Measurements from ENCODE around the gene NOL12. TPM values are rescaled to one million over a fixed set of nuclear protein-coding genes. Genes with fewer than 3 reads are reported as not detected.

Gene NOL12
- total and polyA plus RNA-seq, 4 donors: 6.9 to 16.5 (median 11.4) TPM

DNA sequence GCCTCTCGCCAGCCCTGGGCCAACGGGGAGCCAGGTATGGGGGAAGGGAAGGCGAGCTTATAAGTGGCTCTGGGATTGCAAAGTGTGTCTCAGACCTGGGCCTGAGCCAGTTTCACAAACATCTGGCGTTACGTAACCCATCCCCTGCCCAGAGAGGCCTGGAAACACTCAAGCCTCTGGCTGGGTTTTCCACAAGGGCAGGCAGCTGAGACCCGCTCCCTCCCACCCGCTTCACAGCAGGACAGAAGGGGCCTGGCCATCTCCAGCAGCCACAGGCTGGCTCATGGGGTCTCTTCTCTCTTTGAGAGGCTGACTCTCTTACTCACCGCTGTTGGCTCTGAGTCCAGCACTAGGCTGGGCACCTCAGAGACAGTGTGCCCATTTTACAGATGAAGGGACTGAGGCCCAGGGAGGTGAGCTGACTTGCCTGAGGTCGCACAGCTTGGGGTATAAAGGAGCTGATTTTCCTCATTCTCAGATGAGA, 55.2 kb downstream of the NOL12 start:
- H3K4me1 ChIP-seq (ENCODE audit: control insufficient read depth in 4 of 4, insufficient read depth in 4 of 4, low read length in 3 of 4): peaks cover 6 to 25% (median 13%) of the 10 kb centered on the region in 4 donors
- TF ChIP-seq CTCF (IDR thresholded peaks at IDR 0.05; ENCODE audit: low read depth, low read length, missing input control) (no peak), GABPA (IDR thresholded peaks at IDR 0.05 in 1 of 2, conservative IDR thresholded peaks at IDR 0.05 in 1 of 2) (peak in 1 of 2 donors; percentile 9), YY1 (IDR thresholded peaks at IDR 0.05) (no peak), HNF4G (IDR thresholded peaks at IDR 0.05) (no peak), FOXA2 (IDR thresholded peaks at IDR 0.05) (no peak), RAD21 (IDR thresholded peaks at IDR 0.05) (peak in 1 of 2 donors; percentile 34), SP1 (IDR thresholded peaks at IDR 0.05) (peak; percentile 36), EGR1 (IDR thresholded peaks at IDR 0.05; ENCODE audit: low read depth in 2 of 2) (no peak), NR2F2 (IDR thresholded peaks at IDR 0.05) (peak; percentile 16), RXRA (IDR thresholded peaks at IDR 0.05) (peak; percentile 45 to 55), TAF1 (conservative IDR thresholded peaks at IDR 0.05) (no peak), MAX (IDR thresholded peaks at IDR 0.05) (no peak), HNF4A (conservative IDR thresholded peaks at IDR 0.05) (peak; percentile 29 to 41), ZBTB33 (IDR thresholded peaks at IDR 0.05) (no peak), JUND (IDR thresholded peaks at IDR 0.05) (peak in 1 of 2 donors; percentile 8)
- TF ChIP-seq, protein P1, sequence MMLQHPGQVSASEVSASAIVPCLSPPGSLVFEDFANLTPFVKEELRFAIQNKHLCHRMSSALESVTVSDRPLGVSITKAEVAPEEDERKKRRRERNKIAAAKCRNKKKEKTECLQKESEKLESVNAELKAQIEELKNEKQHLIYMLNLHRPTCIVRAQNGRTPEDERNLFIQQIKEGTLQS (IDR thresholded peaks at IDR 0.05): no peak
- TF ChIP-seq, protein P2, sequence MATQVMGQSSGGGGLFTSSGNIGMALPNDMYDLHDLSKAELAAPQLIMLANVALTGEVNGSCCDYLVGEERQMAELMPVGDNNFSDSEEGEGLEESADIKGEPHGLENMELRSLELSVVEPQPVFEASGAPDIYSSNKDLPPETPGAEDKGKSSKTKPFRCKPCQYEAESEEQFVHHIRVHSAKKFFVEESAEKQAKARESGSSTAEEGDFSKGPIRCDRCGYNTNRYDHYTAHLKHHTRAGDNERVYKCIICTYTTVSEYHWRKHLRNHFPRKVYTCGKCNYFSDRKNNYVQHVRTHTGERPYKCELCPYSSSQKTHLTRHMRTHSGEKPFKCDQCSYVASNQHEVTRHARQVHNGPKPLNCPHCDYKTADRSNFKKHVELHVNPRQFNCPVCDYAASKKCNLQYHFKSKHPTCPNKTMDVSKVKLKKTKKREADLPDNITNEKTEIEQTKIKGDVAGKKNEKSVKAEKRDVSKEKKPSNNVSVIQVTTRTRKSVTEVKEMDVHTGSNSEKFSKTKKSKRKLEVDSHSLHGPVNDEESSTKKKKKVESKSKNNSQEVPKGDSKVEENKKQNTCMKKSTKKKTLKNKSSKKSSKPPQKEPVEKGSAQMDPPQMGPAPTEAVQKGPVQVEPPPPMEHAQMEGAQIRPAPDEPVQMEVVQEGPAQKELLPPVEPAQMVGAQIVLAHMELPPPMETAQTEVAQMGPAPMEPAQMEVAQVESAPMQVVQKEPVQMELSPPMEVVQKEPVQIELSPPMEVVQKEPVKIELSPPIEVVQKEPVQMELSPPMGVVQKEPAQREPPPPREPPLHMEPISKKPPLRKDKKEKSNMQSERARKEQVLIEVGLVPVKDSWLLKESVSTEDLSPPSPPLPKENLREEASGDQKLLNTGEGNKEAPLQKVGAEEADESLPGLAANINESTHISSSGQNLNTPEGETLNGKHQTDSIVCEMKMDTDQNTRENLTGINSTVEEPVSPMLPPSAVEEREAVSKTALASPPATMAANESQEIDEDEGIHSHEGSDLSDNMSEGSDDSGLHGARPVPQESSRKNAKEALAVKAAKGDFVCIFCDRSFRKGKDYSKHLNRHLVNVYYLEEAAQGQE (IDR thresholded peaks at IDR 0.05): no peak
- H3K9ac ChIP-seq (ENCODE audit: low read depth in 1 of 2, low read length in 2 of 2): no peak overlapping the region

More for the DNA sequence above, 55.2 kb downstream of the NOL12 start:
- no peak overlapping the region for H3K4me3 ChIP-seq (ENCODE audit: low read depth in 1 of 3, low read length in 3 of 3)
- H3K36me3 ChIP-seq (ENCODE audit: control insufficient read depth in 4 of 4, insufficient read depth in 3 of 4, low read depth in 1 of 4, low read length in 3 of 4): no peaks in the 10 kb centered on the region
- DNase-seq (ENCODE audit: low spot score): peak; percentile 62
- H3K27me3 ChIP-seq (ENCODE audit: control insufficient read depth in 4 of 4, insufficient read depth in 4 of 4, low read length in 3 of 4): no peaks in the 10 kb centered on the region
- H3K9me3 ChIP-seq (ENCODE audit: control insufficient read depth in 4 of 4, low read length in 3 of 4): no peaks in the 10 kb centered on the region
- WGBS: 37% methylated on average over 9 of the region's 9 CpGs
- H3K27ac ChIP-seq (ENCODE audit: low read depth in 1 of 2, low read length in 2 of 2): no peak overlapping the region

Data from liver (tissue), 9 donors.